Central memory CD8-positive, alpha-beta T cell (primary cell): Measurements from ENCODE around the gene TMTC1.
"Not testable (repeated sequence)": the region's sequence is repeated elsewhere in the genome, so short reads cannot be mapped to it uniquely, and the experiment has no call there.

Experiments
- ATAC-seq: fragments of 150-1000 bp; cut with Tn5 transposase; replicated peaks from 2 replicates; pipeline ENCODE4 v1.10.0; 2022; ENCODE audit warnings: mild to moderate bottlenecking, moderate FRiP score, moderate number of reproducible peaks; ENCODE audit not compliant: poor library complexity, severe bottlenecking; ENCODE audit errors: extremely low read depth
- DNase-seq, 2 donors: peaks; one replicate each; pipeline ENCODE4 v3.0.0; 2021; ENCODE audit warnings: low spot score in 2 of 2
- H3K27ac Mint-ChIP-seq: one replicate; pipeline ENCODE4 v1.8.0; 2022; ENCODE audit warnings: low read depth, mild to moderate bottlenecking, moderate library complexity, mixed read lengths
- H3K27me3 Mint-ChIP-seq: one replicate; pipeline ENCODE4 v1.8.0; 2022; ENCODE audit warnings: mixed read lengths
- H3K36me3 Mint-ChIP-seq: one replicate; pipeline ENCODE4 v1.8.0; 2022; ENCODE audit warnings: mild to moderate bottlenecking, moderate library complexity, mixed read lengths; ENCODE audit not compliant: insufficient read depth
- H3K4me1 Mint-ChIP-seq: one replicate; pipeline ENCODE4 v1.8.0; 2022; ENCODE audit warnings: mixed read lengths
- H3K4me3 Mint-ChIP-seq: one replicate; pipeline ENCODE4 v1.8.0; 2022; ENCODE audit warnings: mild to moderate bottlenecking, moderate library complexity, mixed read lengths
- H3K9me3 Mint-ChIP-seq: one replicate; pipeline ENCODE4 v1.8.0; 2022; ENCODE audit warnings: mixed read lengths

Gene TMTC1

DNA sequence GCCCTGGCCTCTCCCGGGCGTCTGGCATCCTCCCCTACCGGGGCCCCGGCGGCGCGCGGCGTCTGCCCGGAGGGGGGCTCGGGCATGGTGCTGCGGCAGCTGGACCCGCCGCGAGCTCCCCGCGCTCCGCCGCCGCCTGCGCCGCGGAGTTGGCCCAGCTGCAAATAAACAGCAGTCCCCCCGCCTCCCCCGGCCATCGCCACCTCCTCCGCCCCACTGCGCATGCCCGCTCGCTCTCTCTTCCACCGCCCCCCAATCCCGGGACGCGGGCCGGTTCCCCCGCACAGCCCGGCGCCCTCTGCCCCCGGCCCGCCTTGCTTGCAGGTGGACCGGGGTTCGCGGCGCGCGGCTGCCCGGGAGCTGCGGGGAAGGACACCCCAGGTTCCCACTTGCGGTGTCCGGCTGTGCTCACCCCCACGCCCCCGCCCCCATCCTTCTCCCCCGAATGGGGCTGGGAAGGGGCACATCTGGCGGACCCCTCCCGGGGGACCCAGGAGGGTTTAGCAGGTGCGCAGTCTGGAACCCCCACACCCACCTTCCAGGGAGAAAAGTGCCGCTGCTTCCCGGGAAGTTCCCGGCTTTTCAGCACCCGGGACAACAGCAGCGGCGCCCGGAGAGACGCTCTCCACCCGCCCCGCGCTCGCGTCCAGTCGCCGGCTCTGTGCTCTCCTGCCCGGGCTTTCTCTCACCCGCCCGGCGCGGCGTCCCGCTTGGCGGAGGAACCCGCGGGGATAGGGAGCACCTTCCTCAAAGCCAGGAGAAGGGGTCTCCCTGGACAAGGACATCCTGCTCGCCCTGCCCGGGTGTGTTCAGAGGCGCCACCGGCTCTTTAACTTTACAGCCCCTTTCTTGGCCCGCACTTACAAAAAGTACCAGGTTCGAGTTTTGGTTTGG is at the start of gene TMTC1:
TSS of gene TMTC1 (minus strand) at position 170 of the 894 bp plus-strand sequence. CDS start 191 bp downstream, outside the sequence.
- peak within 1 kb of the TSS; percentile 40 for H3K4me3 Mint-ChIP-seq
- H3K36me3 Mint-ChIP-seq = no peaks in the 10 kb centered on the region
- DNase-seq (no peak), ATAC-seq (no peak)
- no peak within 1 kb of the TSS for H3K27ac Mint-ChIP-seq
- H3K27me3 Mint-ChIP-seq = peaks cover 41% of the 10 kb centered on the region
- H3K9me3 Mint-ChIP-seq = no peaks in the 10 kb centered on the region
- no peaks in the 10 kb centered on the region for H3K4me1 Mint-ChIP-seq

DNA sequence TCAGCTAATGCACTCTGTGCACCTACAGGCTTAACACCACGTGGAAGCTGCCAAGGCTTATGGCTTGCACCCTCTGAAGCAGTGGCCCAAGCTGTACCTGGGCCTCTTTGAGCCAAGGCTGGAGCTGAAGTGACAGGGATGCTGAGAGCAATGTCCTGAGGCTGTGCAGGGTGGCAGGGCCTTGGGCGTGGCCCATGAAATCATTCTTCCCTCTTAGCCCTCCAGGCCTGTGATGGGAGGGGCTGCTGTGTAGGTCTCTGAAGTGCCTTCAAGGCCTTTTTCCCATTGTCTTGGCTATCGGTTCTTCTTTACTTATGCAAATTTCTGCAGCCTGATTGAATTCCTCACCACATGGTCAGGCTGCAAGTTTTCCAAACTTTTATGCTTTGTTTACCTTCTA is 47.4 kb upstream of the TMTC1 start:
- Mint-ChIP-seq H3K27ac (no peak overlapping the region), H3K4me1 (no peaks in the 10 kb centered on the region), H3K36me3 (peaks cover 1% of the 10 kb centered on the region), H3K27me3 (no peaks in the 10 kb centered on the region), H3K4me3 (no peak overlapping the region), H3K9me3 (peaks cover 28% of the 10 kb centered on the region)
- DNase-seq (no peak), ATAC-seq (no peak)

DNA sequence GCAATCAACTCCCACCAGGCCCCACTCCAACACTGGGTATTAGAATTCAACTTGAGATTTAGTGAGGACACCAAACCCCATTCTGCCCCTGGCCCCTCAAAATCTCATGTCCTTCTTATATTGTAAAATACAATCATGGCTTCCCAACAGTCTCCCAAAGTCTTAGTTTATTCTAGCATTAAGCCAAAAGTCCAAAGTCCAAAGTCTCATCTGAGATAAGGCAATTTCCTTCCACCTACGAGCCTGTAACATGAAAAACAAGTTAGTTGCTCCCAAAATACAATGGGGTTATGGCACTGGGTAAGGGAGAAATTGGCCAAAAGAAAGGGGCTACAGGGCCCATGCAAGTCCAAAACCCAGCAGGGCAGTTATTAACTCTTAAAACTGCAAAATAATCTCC is 46.6 kb upstream of the TMTC1 start:
- DNase-seq (no peak), ATAC-seq (no peak)
- Mint-ChIP-seq H3K27me3 (no peaks in the 10 kb centered on the region), H3K4me3 (no peak overlapping the region), H3K4me1 (no peaks in the 10 kb centered on the region), H3K27ac (no peak overlapping the region), H3K9me3 (peaks cover 22% of the 10 kb centered on the region), H3K36me3 (peaks cover 1% of the 10 kb centered on the region)

DNA sequence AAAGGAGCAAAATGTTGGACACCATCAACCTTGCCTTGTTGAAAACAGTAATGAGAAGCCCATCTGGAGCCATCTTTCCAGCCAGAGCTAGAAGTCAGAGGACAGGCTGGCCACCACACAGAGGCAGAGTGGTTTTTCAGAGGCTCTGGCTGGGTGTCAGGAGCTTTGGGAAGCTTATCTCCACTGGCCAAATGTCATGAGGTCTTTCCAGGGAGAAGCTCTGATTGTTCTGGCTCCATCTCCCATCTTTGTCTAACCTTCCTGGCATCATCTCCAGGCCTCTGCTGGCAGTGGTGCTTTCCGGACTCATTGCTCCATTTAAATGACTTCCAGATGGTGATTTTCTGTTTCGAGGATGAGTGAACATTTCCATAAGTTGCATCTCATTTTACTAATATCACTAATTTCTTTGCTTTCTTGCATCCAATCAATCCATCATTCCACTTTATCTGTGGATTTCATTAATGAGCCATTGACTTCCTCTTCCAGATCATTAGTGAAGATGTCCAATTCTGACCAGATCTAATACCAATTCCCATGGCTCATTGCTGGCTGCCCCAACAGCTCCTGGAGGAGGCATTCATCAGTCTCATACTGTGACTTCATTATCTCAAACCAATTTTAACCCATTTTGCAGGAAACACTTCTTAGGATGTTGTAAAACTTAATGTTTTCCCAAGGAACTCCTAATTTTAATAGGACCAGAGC is 35.3 kb upstream of the TMTC1 start:
- no peaks in the 10 kb centered on the region for H3K4me1 Mint-ChIP-seq
- H3K27ac Mint-ChIP-seq = no peak overlapping the region
- H3K27me3 Mint-ChIP-seq = no peaks in the 10 kb centered on the region
- H3K9me3 Mint-ChIP-seq = peaks cover 14% of the 10 kb centered on the region
- no peak overlapping the region for H3K4me3 Mint-ChIP-seq
- ATAC-seq (no peak), DNase-seq (no peak)
- no peaks in the 10 kb centered on the region for H3K36me3 Mint-ChIP-seq

DNA sequence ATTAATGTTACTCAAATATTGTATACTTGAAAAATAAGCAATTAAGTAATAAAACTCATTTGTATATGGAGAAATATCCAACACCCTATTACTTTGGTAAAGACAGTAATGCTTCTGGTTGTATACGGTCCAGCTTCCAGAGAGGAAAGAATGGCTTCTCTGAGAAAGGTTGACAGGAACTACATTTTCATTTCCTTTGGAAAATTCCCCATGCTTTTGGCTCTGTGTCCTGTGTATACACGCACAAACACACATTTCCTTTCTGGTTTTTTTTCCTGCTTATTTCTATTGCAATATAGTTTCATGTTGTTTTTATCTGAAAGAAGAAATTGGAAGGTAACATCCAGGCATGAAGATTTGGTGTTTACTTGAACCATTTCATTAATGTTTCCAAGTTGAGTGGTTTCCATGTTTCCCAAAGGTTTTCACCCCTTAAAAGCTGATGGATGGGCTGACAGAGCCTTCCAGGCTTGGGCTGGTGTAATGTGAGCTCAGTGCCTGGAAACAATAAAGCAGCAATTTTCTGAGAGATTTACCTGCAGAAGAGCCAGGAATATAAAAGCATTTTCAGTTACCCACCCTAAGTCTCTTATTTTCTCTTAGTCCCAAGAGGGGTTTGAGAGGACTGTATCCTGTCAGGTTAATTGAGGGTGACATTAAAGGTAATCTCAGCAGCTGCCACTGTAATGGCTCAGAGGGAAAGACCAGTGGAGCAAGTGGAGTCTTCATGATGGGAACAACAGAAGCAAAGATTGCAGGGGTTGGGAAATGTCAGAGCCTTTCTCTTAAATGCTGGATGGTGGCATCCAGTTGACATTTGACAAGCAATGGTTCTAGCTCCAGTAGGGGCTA is 33.4 kb upstream of the TMTC1 start:
- DNase-seq (no peak), ATAC-seq (no peak)
- Mint-ChIP-seq H3K4me1 (no peaks in the 10 kb centered on the region), H3K4me3 (no peak overlapping the region), H3K27me3 (no peaks in the 10 kb centered on the region), H3K27ac (no peak overlapping the region), H3K36me3 (no peaks in the 10 kb centered on the region), H3K9me3 (peaks cover 14% of the 10 kb centered on the region)

DNA sequence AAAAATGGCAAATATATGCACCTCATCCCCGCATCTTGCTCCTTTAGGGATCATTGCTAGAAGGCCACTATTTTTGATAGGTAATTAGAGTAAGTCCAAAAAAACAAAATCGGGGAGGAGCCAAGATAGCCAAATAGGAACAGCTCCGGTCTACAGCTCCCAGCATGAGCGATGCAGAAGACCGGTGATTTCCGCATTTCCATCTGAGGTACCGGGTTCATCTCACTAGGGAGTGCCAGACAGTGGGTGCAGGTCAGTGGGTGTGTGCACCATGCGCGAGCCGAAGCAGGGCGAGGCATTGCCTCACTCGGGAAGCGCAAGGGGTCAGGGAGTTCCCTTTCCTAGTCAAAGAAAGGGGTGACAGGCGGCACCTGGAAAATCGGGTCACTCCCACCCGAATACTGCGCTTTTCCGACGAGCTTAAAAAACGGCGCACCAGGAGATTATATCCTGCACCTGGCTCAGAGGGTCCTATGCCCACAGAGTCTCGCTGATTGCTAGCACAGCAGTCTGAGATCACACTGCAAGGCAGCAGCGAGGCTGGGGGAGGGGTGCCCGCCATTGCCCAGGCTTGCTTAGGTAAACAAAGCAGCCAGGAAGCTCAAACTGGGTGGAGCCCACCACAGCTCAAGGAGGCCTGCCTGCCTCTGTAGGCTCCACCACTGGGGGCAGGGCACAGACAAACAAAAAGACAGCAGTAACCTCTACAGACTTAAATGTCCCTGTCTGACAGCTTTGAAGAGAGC is 26.0 kb upstream of the TMTC1 start:
- not testable (repeated sequence) for H3K36me3 Mint-ChIP-seq, H3K4me3 Mint-ChIP-seq, H3K27ac Mint-ChIP-seq, DNase-seq, ATAC-seq, H3K27me3 Mint-ChIP-seq, H3K9me3 Mint-ChIP-seq, H3K4me1 Mint-ChIP-seq

DNA sequence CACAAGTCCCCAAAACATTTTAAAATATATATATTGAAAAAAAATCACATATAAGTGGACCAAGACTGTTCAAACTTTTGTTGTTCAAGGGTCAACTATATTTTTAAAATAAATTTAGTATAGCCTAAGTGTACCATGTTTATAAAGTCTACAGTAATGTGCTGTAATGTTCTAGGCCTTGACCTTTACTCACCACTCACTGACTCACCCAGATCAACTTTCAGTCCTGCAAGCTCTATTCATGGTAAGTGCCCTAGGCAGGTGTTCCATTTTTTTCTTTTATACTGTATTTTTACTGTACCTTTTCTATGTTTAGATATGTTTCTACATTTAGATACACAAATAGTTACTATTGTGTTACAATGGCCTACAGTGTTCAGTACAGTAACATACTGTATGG is 23.4 kb upstream of the TMTC1 start:
- no peaks in the 10 kb centered on the region for H3K27me3 Mint-ChIP-seq

DNA sequence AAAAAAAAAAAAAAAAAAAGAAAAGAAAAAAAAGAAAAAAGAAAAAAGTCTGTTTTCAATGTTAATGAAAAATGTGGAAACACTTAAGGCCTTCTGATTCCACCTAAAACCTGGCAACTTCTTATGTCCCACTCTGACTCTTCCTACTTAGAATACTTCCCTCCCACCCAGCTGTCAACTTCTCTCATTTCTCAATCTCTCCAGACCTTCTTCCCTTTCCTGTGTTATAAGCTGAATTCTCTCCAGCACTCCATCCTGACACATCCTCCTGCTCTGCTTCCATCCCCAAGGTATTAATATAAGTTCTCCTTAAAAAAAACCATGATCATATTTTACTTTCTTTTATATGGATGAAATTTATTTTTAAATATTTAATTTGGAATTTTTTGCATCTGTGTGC is 20.3 kb upstream of the TMTC1 start:
- no peak overlapping the region for H3K27ac Mint-ChIP-seq
- no peak for ATAC-seq

More for the DNA sequence above, 23.4 kb upstream of the TMTC1 start:
- no peak for ATAC-seq
- H3K9me3 Mint-ChIP-seq = no peaks in the 10 kb centered on the region
- H3K4me3 Mint-ChIP-seq = no peak overlapping the region
- no peak overlapping the region for H3K27ac Mint-ChIP-seq
- no peaks in the 10 kb centered on the region for H3K36me3 Mint-ChIP-seq
- no peak for DNase-seq
- H3K4me1 Mint-ChIP-seq = no peaks in the 10 kb centered on the region

DNA sequence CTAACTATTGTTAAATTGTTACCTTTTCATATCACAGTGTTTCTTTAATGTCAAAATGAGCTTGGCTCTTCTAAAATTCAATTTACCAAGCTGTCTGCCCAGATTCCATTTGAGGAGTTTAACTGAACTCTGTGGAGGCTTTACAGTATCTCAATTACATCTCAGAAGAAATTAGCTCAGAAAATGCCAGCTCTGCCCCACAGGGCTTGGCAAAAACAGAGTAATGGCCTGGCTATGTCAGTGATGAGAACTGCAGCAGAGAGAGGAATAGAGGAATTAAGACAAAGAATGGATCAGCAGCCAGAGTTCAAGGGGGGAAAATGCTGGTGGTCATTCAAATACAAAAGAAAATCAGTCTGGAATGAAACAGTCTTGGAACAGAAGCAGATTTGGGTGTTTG is 15.8 kb upstream of the TMTC1 start:
- H3K27ac Mint-ChIP-seq = no peak overlapping the region
- peaks cover 13% of the 10 kb centered on the region for H3K27me3 Mint-ChIP-seq
- no peak for ATAC-seq
- no peaks in the 10 kb centered on the region for H3K4me1 Mint-ChIP-seq
- H3K4me3 Mint-ChIP-seq = no peak overlapping the region
- no peak for DNase-seq
- no peaks in the 10 kb centered on the region for H3K36me3 Mint-ChIP-seq
- peaks cover 16% of the 10 kb centered on the region for H3K9me3 Mint-ChIP-seq

More for the DNA sequence above, 20.3 kb upstream of the TMTC1 start:
- no peaks in the 10 kb centered on the region for H3K9me3 Mint-ChIP-seq
- DNase-seq = no peak
- no peaks in the 10 kb centered on the region for H3K36me3 Mint-ChIP-seq
- no peak overlapping the region for H3K4me3 Mint-ChIP-seq
- no peaks in the 10 kb centered on the region for H3K4me1 Mint-ChIP-seq
- H3K27me3 Mint-ChIP-seq = no peaks in the 10 kb centered on the region

DNA sequence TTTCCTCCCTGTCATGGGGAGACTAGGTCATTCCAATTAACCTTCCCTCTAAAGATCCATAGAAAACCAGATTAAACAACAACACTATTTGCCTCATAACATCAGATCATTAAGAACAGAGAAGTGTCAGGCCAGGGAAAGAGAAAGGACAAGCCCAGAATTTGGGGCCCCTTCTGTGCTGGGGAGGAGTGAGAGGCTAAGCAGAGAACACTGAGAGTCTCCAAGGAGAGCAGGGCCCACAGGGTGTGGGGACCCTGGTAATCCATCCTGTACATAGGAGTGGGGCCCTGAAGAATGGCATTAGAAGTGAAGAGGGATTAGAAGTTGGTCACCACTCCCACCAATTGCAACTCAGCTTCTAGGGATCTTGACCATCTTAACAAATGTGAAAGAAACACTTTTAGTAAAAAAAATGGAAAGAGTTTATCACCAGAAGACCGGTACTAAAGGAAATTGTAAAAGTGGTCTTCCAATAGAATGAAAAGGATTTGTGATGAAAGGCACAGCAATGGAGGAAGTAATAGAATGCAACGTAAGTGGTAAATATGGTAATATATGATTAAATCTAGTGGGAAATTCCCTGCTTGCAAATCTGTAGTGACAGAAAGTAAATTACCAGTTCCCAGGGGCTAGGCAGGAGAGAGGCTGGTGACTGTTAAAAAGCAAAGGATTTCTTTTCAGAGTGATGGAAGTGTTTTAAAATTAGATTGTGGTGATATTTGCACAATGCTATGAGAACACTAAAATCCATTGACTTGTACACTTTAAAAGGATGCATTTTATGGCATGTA is 14.0 kb upstream of the TMTC1 start:
- Mint-ChIP-seq H3K36me3 (no peaks in the 10 kb centered on the region), H3K4me3 (no peak overlapping the region), H3K4me1 (no peaks in the 10 kb centered on the region), H3K9me3 (peaks cover 20% of the 10 kb centered on the region), H3K27me3 (peaks cover 13% of the 10 kb centered on the region), H3K27ac (no peak overlapping the region)
- DNase-seq = no peak
- ATAC-seq = no peak

DNA sequence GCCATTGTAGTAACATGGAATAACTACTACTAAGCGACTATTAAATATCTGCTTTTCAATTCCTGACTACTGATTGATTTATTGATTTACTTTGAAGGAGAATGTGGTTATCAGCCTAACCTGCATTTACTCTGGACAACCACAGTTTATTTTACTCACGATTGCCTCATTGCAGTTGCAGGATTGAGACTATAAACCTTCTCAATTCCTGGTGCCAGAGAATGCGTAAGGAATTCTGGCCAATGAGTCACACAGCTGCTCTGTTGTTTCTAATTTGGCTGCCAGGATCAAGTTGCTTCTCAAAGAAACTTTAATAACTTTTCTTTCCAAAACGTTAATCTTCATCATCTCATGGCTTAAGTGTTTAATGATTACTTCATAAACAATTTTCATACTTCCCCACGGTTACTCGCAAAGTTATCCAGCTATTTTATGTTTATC is 13.1 kb upstream of the TMTC1 start:
- DNase-seq = no peak
- Mint-ChIP-seq H3K9me3 (peaks cover 20% of the 10 kb centered on the region), H3K27me3 (peaks cover 13% of the 10 kb centered on the region), H3K27ac (no peak overlapping the region), H3K36me3 (no peaks in the 10 kb centered on the region), H3K4me1 (no peaks in the 10 kb centered on the region), H3K4me3 (no peak overlapping the region)
- ATAC-seq = no peak
